Prostate gland (tissue), 2 donors: ENCODE data around the gene CENPB.

ENCODE experiments used
- POLR2A ChIP-seq: fragments of 450-650 bp; IDR thresholded peaks from one replicate; pipeline ENCODE4 v1.6.1; 2016; ENCODE audit warnings: antibody characterized with exemption, mild to moderate bottlenecking
- POLR2AphosphoS5 ChIP-seq: sonication (generic); formaldehyde crosslinking; IDR thresholded peaks from one replicate; pipeline ENCODE4 v1.6.1; 2017; ENCODE audit warnings: antibody characterized with exemption
- TF ChIP-seq, protein P1 (sequence below), 4 experiments: fragments of 200-600 bp in 2 of 4; fragments of 450-650 bp in 2 of 4; sonication (generic) in 2 of 4; IDR thresholded peaks; 1 replicate in 3 of 4; 2 replicates in 1 of 4; pipeline ENCODE4 v1.5.1; 2016 to 2019; ENCODE audit warnings: antibody characterized with exemption in 4 of 4, mild to moderate bottlenecking in 2 of 4, moderate library complexity in 2 of 4

DNA sequence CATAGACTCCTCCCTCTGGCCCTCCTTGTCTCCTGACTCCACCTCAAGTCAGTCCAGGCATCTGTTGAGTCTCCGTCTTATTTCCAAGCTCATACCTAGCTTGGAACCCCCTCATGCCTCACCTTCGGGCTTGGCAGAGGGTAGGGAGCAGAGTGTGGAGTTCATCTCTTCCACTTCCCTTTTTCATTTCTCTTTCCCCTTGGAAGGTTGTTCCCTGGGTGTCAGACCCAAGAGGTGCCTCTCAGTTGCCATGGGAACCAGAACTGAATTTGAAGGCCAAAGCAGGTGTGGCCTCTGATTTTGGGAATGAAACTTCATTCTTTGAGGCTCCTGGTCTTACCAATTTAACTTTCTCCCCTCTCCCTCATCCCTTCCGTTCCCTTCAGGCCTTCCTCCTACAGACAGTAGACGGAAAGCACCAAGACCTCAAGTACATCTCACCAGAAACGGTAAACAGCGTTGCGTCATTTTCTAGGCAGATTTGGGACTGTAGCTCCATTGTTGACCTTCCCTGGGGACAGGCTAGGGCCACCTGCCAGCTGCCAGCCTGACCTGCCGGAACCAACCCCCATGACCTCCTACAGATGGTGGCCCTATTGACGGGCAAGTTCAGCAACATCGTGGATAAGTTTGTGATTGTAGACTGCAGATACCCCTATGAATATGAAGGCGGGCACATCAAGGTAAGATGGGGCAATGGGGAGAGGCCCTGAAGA lies 16.1 kb upstream of the CENPB start:
- TF ChIP-seq, protein P1, sequence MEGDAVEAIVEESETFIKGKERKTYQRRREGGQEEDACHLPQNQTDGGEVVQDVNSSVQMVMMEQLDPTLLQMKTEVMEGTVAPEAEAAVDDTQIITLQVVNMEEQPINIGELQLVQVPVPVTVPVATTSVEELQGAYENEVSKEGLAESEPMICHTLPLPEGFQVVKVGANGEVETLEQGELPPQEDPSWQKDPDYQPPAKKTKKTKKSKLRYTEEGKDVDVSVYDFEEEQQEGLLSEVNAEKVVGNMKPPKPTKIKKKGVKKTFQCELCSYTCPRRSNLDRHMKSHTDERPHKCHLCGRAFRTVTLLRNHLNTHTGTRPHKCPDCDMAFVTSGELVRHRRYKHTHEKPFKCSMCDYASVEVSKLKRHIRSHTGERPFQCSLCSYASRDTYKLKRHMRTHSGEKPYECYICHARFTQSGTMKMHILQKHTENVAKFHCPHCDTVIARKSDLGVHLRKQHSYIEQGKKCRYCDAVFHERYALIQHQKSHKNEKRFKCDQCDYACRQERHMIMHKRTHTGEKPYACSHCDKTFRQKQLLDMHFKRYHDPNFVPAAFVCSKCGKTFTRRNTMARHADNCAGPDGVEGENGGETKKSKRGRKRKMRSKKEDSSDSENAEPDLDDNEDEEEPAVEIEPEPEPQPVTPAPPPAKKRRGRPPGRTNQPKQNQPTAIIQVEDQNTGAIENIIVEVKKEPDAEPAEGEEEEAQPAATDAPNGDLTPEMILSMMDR (IDR thresholded peaks at IDR 0.05), result no peak
- TF ChIP-seq POLR2AphosphoS5 (no peak), POLR2A (no peak)
